Astrocyte (in vitro differentiated cells and primary cell): ENCODE data around the gene STIM1. TPM values are rescaled to one million over a fixed set of nuclear protein-coding genes. Genes with fewer than 3 reads are reported as not detected.

Source experiments
- DNase-seq: peaks from one replicate; pipeline ENCODE4 v3.0.0-alpha.2; 2010; ENCODE audit warnings: low read depth
- FAIRE-seq: peaks from 2 replicates; lab custom pipeline; 2011; peaks lifted over from hg19 to GRCh38; lab: Jason Lieb, UNC
- H2AFZ ChIP-seq: 2 replicates; pipeline ENCODE4 v1.6.0; 2012; ENCODE audit warnings: low read depth, low read length, inconsistent platforms
- H3K27ac ChIP-seq: 2 replicates; pipeline ENCODE4 v1.5.1; 2011; ENCODE audit warnings: low read depth, low read length, inconsistent platforms
- H3K27me3 ChIP-seq: 2 replicates; pipeline ENCODE4 v1.6.0; 2011; ENCODE audit warnings: low read length, inconsistent platforms; ENCODE audit not compliant: insufficient read depth
- H3K36me3 ChIP-seq: 2 replicates; pipeline ENCODE4 v1.5.1; 2011; ENCODE audit warnings: low read length, inconsistent platforms; ENCODE audit not compliant: insufficient read depth
- H3K4me1 ChIP-seq: 2 replicates; pipeline ENCODE4 v1.5.1; 2011; ENCODE audit warnings: low read length, inconsistent platforms; ENCODE audit not compliant: insufficient read depth
- H3K4me2 ChIP-seq: 2 replicates; pipeline ENCODE4 v1.6.0; 2012; ENCODE audit warnings: low read length, inconsistent platforms
- H3K4me3 ChIP-seq: 2 replicates; pipeline ENCODE4 v1.5.1; 2011; ENCODE audit warnings: low read depth, mild to moderate bottlenecking, low read length, inconsistent platforms; ENCODE audit not compliant: insufficient read depth
- H3K79me2 ChIP-seq: 2 replicates; pipeline ENCODE4 v1.6.0; 2012; ENCODE audit warnings: mild to moderate bottlenecking, low read length, inconsistent platforms; ENCODE audit not compliant: insufficient read depth
- H3K9ac ChIP-seq: 2 replicates; pipeline ENCODE4 v1.6.0; 2012; ENCODE audit warnings: mild to moderate bottlenecking, low read length, inconsistent platforms
- H3K9me3 ChIP-seq: 2 replicates; pipeline ENCODE4 v1.5.1; 2012; ENCODE audit warnings: low read depth, mild to moderate bottlenecking, low read length, inconsistent platforms; ENCODE audit not compliant: insufficient read depth
- H4K20me1 ChIP-seq: 2 replicates; pipeline ENCODE4 v1.6.0; 2012; ENCODE audit warnings: low read length, inconsistent platforms; ENCODE audit not compliant: insufficient read depth
- H3K27ac Mint-ChIP-seq: one replicate; pipeline ENCODE4 v1.8.0; 2021; ENCODE audit warnings: mild to moderate bottlenecking, mixed read lengths; ENCODE audit not compliant: unreplicated experiment
- H3K27me3 Mint-ChIP-seq: one replicate; pipeline ENCODE4 v1.8.0; 2021; ENCODE audit warnings: low read depth, mixed read lengths; ENCODE audit not compliant: unreplicated experiment
- H3K36me3 Mint-ChIP-seq: one replicate; pipeline ENCODE4 v1.8.0; 2021; ENCODE audit warnings: low read depth, mixed read lengths; ENCODE audit not compliant: unreplicated experiment
- H3K4me1 Mint-ChIP-seq: one replicate; pipeline ENCODE4 v1.8.0; 2021; ENCODE audit warnings: low read depth, mixed read lengths; ENCODE audit not compliant: unreplicated experiment
- H3K4me3 Mint-ChIP-seq: one replicate; pipeline ENCODE4 v1.8.0; 2021; ENCODE audit warnings: mild to moderate bottlenecking, moderate library complexity, mixed read lengths; ENCODE audit not compliant: unreplicated experiment
- H3K9me3 Mint-ChIP-seq: one replicate; pipeline ENCODE4 v1.8.0; 2021; ENCODE audit warnings: mild to moderate bottlenecking, mixed read lengths; ENCODE audit not compliant: unreplicated experiment
- CTCF ChIP-seq: IDR thresholded peaks from 2 replicates; pipeline ENCODE4 v1.5.1; 2011; ENCODE audit warnings: low read depth, mild to moderate bottlenecking, inconsistent platforms, low read length, moderate library complexity; ENCODE audit not compliant: insufficient read depth
- EZH2 ChIP-seq: IDR thresholded peaks from 2 replicates; pipeline ENCODE4 v1.6.1; 2012; ENCODE audit warnings: mild to moderate bottlenecking, low read length, inconsistent platforms; ENCODE audit not compliant: insufficient read depth
- total RNA-seq: library from RNA; stranded (reverse); gene quantifications from 2 replicates; pipeline ENCODE4 v1.2.1, GENCODE V29; 2021

The STIM1 gene
- total RNA-seq, 1 donor from 2014 or later, result 42.9 TPM

GRCh38 chr11:3914805-3915204 lies 59.3 kb downstream of the STIM1 start:
- H3K9me3 ChIP-seq, result no peaks in the 10 kb centered on the region
- no peak overlapping the region for H3K4me3 Mint-ChIP-seq
- H3K36me3 ChIP-seq, result no peaks in the 10 kb centered on the region
- no peaks in the 10 kb centered on the region for H3K27me3 ChIP-seq
- FAIRE-seq, result peak; percentile 17
- TF ChIP-seq EZH2 (no peak), CTCF (no peak)
- no peaks in the 10 kb centered on the region for H3K4me1 Mint-ChIP-seq
- H3K4me1 ChIP-seq, result peaks cover 4% of the 10 kb centered on the region
- no peak for DNase-seq
- no peaks in the 10 kb centered on the region for H4K20me1 ChIP-seq
- no peak overlapping the region for H3K27ac ChIP-seq
- no peak overlapping the region for H3K27ac Mint-ChIP-seq
- no peak overlapping the region for H2AFZ ChIP-seq
- H3K79me2 ChIP-seq, result peaks cover 4% of the 10 kb centered on the region
- no peak overlapping the region for H3K9ac ChIP-seq
- H3K4me2 ChIP-seq, result no peak overlapping the region
- H3K27me3 Mint-ChIP-seq, result no peaks in the 10 kb centered on the region
- no peaks in the 10 kb centered on the region for H3K36me3 Mint-ChIP-seq
- no peak overlapping the region for H3K4me3 ChIP-seq
- no peaks in the 10 kb centered on the region for H3K9me3 Mint-ChIP-seq

- Histone ChIP-seq H3K36me3 (no peaks in the 10 kb centered on the region), H4K20me1 (no peaks in the 10 kb centered on the region), H3K4me3 (no peak overlapping the region), H3K9me3 (no peaks in the 10 kb centered on the region), H3K27me3 (no peaks in the 10 kb centered on the region), H2AFZ (no peak overlapping the region), H3K4me1 (peaks cover 7% of the 10 kb centered on the region), H3K27ac (no peak overlapping the region), H3K79me2 (peaks cover 4% of the 10 kb centered on the region), H3K4me2 (no peak overlapping the region), H3K9ac (no peak overlapping the region)
- H3K4me3 Mint-ChIP-seq, result no peak overlapping the region
- no peaks in the 10 kb centered on the region for H3K27me3 Mint-ChIP-seq
- H3K9me3 Mint-ChIP-seq, result no peaks in the 10 kb centered on the region
- DNase-seq, result no peak
- FAIRE-seq, result no peak
- H3K4me1 Mint-ChIP-seq, result peaks cover 4% of the 10 kb centered on the region
- H3K27ac Mint-ChIP-seq, result no peak overlapping the region
- no peaks in the 10 kb centered on the region for H3K36me3 Mint-ChIP-seq
- no peak for TF ChIP-seq CTCF
- no peak for TF ChIP-seq EZH2
These were observed 61.5 kb downstream of the STIM1 start for GRCh38 chr11:3916962-3917361.

GRCh38 chr11:3920148-3920852 lies 64.8 kb downstream of the STIM1 start:
- no peaks in the 10 kb centered on the region for H4K20me1 ChIP-seq
- H3K4me2 ChIP-seq, result no peak overlapping the region
- H2AFZ ChIP-seq, result no peak overlapping the region
- Mint-ChIP-seq H3K4me1 (peaks cover 4% of the 10 kb centered on the region), H3K27me3 (no peaks in the 10 kb centered on the region), H3K27ac (no peak overlapping the region), H3K4me3 (no peak overlapping the region), H3K36me3 (no peaks in the 10 kb centered on the region), H3K9me3 (no peaks in the 10 kb centered on the region)
- no peaks in the 10 kb centered on the region for H3K36me3 ChIP-seq
- DNase-seq, result peak; percentile 74
- H3K9ac ChIP-seq, result no peak overlapping the region
- TF ChIP-seq CTCF (no peak), EZH2 (no peak)
- no peak overlapping the region for H3K27ac ChIP-seq
- H3K4me3 ChIP-seq, result no peak overlapping the region
- no peak for FAIRE-seq
- H3K27me3 ChIP-seq, result no peaks in the 10 kb centered on the region
- peaks cover 4% of the 10 kb centered on the region for H3K79me2 ChIP-seq
- no peaks in the 10 kb centered on the region for H3K9me3 ChIP-seq
- H3K4me1 ChIP-seq, result peaks cover 7% of the 10 kb centered on the region
